ENCODE data around the gene GFOD2.

GFOD2 gene

DNA sequence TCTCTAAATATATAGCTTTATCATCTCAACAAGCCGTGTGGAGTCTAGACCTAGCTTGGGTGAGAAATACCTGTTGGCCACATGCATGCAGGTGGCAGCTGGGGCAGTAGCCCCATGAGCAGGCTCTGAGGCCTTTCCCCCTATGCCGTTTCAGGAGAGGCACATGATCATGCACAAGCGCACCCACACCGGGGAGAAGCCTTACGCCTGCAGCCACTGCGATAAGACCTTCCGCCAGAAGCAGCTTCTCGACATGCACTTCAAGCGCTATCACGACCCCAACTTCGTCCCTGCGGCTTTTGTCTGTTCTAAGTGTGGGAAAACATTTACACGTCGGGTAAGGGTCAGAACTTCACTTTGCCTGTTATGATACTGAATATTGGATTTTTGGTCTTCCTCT, 90.9 kb downstream of the GFOD2 start:
- no peak for DNase-seq
